SHP77 treated with DMSO at 0.1 percent for 48 hours (cell line): ENCODE data around the gene MAGI1.

Source experiments
- DNase-seq: peaks from one replicate; lab custom pipeline; 2025; lab: John Stamatoyannopoulos, UW

Gene MAGI1

GRCh38 chr3:65971293-65972252, 67.1 kb downstream of the MAGI1 start:
- DNase-seq = no peak

DNA sequence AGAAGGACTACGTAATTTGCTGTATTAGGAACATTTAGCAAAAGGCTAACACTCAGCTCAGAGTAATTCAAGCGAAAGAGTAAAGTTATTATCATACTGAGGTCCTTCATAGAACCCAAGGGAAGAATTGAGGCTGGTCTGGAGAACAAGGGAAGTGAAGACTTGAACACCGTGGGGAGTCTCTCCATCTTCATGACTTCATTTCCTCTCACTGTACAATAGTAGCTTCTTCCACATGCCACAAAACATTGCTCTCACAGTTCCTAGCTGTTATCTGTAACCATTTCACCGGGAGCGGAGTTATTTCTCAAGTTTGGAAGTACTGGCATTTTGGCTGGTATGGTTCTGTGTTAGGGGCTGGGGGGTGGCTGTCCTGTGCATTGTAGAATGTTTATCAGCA, 69.7 kb downstream of the MAGI1 start:
- DNase-seq = no peak

GRCh38 chr3:65967451-65967850, 71.3 kb downstream of the MAGI1 start:
- DNase-seq = no peak

DNA sequence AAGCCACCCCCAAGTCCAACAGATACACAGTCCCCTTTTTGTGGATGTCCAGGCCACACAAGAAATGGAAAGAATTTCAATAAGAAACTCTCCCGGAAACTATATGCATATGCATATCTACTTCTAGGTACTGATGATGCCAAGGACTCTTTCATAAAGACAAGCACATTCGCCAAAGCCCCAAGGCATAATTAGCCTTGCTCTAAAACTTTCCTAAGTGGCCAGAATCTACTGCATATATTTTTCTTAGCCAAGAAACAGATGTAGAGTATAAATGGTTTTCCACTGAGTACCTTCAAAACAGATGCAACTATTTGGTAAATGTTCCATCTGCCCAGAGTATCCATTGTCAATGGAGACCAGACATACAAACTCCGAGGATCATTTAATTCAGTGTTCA, 73.9 kb downstream of the MAGI1 start:
- no peak for DNase-seq

DNA sequence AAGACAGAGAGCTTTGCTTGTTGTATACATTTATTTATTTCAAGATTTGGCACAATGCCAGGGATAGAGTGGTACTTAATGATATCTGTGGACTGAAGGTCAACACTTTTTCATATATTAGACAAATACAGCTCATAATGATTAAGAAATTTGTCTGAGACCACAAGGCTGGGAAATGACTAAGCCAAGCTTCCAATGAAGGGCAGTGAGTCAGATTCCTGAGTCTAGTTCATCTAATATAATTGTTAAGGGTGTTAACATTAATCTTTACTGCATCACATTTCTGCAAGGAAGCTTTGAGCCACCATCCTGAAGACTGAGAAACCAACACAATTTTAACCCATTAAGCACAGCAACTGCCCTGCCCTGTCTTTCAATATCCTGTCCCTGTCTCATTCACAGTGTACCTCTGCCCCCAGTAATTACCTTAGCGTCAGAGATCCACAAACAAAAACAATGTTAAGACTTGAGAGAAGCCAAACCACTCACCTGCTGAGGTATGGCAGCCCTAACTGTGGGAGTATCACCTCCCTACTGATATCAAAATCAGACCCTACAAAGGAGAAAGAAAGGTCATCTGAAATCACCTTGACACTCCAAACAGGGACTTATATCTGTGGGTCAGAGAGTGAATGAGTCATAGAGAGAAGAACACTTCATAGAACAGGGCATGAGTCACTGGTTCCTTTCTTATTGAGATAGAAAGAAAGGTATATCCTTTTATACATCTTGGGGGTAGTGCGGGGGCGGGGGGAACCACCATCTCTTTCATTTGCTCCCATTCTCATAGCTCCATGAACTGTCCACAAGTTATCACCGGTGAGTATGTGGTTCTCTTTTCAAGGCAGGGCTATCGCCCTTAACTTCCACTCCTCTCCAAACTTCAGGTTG, 74.7 kb downstream of the MAGI1 start:
- DNase-seq = no peak

DNA sequence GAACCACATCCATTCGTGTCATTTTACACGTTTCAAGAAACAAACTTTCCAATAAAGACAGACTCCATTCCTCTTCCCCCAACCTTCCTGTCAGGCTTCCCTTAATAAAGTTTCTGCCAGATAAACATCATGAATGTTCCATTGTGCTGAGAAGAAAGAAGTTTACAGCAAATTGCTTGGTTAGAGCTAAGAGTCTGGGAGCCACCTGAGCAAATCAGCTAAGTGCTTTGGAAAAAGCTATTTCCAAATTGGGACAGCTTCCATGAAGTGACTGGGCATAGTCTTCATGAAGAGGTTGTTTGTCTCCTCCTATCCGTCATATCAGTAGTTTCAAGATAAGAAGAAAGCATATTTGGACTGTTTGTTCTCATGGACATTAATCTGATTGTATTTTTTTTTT, 77.0 kb downstream of the MAGI1 start:
- DNase-seq = no peak

GRCh38 chr3:65961128-65961527, 77.6 kb downstream of the MAGI1 start:
- no peak for DNase-seq

DNA sequence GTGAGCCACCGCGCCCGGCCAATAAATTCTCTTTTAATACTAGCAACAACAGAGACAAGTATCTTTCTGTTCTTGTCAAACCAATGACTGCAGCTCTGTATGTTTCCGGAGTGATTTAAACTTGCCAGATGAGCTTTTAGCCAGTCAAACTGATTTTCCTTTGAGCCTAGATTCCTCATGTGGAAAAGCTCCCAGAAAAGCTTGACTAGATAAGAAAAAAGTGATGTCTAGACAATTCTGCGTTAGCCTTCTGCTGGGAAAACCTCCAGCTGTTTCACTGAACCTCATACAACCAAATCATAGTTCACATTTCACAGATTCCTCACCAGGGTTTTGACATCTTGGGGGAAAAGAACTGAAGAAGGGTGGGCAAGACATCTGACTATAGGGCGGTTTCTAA, 78.6 kb downstream of the MAGI1 start:
- no peak for DNase-seq

DNA sequence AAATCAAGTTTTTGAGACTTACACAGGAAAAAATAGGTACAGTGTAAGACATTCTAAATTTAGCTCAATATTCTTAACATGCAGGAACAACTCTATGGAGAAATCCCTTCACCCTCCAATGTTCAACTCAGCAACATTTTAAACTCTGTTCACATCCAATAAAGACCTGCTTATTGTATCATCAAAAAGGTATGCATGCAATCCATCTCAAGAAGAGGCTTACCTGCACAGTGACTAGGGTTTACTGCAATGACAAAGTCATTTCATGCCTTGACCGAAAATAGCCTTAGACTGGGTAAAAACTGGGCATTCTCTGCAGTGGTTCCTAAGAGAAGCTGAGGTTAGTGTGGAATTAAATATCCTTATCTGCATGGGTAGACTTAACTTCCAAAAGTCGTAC, 80.5 kb downstream of the MAGI1 start:
- DNase-seq = no peak

DNA sequence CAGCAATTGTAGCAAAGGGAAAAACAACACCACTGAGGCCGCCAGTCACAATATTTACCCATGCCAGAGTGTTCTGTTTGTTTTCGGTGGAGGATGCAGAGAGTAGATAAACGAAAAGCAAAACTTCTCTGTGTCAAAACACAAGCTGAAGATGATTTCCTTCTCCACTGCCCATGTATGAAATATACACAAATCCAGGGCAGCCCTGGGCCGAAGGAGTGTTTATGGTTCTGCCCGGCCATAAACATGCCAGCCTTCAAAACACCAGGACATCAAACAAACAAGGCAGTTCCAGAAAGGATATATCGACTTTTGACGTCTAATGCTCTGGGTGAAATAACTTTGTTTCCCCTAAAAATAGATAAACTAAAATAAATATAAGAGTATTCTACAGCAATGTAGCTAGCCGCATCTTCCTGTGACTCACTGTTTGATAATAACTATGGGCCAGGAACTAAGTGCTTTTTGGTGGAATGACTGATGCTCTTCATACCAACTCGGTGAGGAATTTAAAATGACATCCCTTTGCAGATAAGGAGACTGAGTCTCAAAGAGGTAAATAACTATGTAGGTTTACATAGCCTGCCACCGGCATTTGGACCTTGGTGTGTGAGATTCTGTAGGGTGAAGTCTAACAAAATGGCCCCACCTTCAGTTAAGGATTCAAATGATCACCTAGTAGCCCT, 82.8 kb downstream of the MAGI1 start:
- no peak for DNase-seq

DNA sequence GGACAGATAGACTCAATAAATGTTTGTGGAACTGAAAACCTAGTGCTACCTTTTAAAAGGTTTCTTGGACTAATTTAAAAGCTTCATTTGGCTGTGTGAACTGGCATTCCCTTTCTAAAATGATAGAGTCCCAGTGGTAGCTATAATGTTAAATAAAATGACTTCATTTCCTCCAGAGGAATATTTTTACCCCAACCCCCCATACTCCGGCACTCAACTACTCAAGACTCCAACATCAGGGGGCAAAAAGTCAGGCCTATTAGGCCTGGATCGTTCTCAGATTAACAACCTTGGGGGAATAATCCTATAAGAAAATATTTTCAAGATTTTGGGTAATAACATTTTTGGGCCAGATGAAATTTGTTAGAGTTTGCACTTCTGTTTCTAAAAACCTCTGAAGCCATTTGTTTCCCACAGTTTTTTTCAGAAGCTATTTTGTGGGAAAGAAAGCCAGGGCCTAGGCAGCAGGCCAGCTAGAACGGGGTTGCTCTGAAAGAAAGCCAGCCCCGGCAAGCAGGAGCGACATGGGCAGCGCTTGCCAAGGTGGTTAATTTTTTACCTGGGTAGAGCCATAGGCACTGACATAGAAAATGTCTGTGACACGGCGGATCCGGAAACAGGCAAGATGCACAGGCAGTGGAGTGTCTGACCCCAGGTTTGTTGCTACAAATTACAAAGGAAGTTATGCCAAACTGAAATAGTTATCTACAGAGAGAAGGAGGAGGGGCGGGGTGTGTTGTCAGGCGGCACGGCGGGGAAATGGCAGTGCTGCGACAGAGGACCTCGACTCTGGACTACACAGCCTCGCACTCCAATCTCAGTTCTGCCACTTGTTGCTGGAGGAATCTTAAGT, 84.6 kb downstream of the MAGI1 start:
- DNase-seq = no peak

GRCh38 chr3:65953301-65953812, 85.4 kb downstream of the MAGI1 start:
- DNase-seq = no peak

DNA sequence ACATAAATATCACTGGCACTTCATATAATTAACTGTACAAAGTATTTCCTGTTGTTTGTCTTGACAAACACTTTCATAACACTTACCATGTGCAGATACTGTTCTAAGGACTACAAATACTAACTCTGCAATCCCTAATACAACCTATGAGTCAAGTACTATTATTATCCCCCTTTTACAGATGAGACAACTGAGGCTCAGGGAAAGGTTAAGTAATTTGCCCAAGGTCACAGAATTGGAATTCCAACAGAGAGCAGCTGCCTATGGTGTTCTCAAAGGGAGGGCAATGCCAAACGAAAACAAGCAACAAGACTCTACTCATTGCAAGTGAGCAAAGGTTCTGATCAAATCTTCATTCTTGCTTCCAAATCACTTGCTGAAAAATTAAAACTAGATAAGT, 85.9 kb downstream of the MAGI1 start:
- no peak for DNase-seq

- no peak for DNase-seq
Measured at GRCh38 chr3:65951836-65952505, 86.7 kb downstream of the MAGI1 start.

GRCh38 chr3:65950340-65951326, 88.1 kb downstream of the MAGI1 start:
- no peak for DNase-seq

- no peak for DNase-seq
Measured at GRCh38 chr3:65948841-65949573, 89.7 kb downstream of the MAGI1 start.

GRCh38 chr3:65946438-65946837, 92.3 kb downstream of the MAGI1 start:
- DNase-seq = peak; percentile 76

- DNase-seq = no peak
Measured at GRCh38 chr3:65945953-65946352, 92.8 kb downstream of the MAGI1 start.

- no peak for DNase-seq
Measured at GRCh38 chr3:65945480-65945879, 93.2 kb downstream of the MAGI1 start.
